ENCODE measurements around the gene SLC5A11.

DNA sequence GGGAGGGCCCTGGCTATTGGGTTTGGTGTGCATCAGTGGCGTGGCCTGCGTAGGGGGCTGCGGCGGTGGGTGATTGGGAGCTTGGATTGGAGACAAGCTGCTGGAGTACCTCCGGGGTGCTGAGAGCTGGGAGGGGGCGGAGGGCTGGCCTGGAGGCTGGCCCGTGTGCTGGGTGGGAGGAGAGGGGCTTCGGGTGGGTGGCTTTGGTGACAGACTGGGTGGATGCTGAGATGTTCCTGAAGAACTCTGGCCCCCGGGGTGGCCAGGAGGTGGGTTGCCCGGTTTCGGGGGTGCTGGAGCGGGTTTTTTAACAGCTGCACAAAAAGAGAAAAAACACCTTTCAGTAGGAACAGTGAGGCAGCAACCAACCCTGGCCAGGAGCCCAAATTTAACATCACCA, 85.3 kb downstream of the SLC5A11 start:
- no peak for TF ChIP-seq POLR2A (IDR thresholded peaks at IDR 0.05)
- no peak for TF ChIP-seq CTCF (IDR thresholded peaks at IDR 0.05)

Measured in testis (tissue), 2 donors.